ENCODE results near the gene SPRED1.

GRCh38 chr15:38325648-38325990, 73.0 kb downstream of the SPRED1 start:
- TF ChIP-seq, protein P1, sequence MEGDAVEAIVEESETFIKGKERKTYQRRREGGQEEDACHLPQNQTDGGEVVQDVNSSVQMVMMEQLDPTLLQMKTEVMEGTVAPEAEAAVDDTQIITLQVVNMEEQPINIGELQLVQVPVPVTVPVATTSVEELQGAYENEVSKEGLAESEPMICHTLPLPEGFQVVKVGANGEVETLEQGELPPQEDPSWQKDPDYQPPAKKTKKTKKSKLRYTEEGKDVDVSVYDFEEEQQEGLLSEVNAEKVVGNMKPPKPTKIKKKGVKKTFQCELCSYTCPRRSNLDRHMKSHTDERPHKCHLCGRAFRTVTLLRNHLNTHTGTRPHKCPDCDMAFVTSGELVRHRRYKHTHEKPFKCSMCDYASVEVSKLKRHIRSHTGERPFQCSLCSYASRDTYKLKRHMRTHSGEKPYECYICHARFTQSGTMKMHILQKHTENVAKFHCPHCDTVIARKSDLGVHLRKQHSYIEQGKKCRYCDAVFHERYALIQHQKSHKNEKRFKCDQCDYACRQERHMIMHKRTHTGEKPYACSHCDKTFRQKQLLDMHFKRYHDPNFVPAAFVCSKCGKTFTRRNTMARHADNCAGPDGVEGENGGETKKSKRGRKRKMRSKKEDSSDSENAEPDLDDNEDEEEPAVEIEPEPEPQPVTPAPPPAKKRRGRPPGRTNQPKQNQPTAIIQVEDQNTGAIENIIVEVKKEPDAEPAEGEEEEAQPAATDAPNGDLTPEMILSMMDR (conservative IDR thresholded peaks at IDR 0.05; ENCODE audit: low read length): no peak
- TF ChIP-seq EZH2phosphoT487 (IDR thresholded peaks at IDR 0.05; ENCODE audit: borderline replicate concordance): no peak
